ENCODE results near the gene GAGE12D.
"Not testable (repeated sequence)": the region's sequence is repeated elsewhere in the genome, so short reads cannot be mapped to it uniquely, and the experiment has no call there.

Gene GAGE12D, protein sequence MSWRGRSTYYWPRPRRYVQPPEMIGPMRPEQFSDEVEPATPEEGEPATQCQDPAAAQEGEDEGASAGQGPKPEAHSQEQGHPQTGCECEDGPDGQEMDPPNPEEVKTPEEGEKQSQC

DNA sequence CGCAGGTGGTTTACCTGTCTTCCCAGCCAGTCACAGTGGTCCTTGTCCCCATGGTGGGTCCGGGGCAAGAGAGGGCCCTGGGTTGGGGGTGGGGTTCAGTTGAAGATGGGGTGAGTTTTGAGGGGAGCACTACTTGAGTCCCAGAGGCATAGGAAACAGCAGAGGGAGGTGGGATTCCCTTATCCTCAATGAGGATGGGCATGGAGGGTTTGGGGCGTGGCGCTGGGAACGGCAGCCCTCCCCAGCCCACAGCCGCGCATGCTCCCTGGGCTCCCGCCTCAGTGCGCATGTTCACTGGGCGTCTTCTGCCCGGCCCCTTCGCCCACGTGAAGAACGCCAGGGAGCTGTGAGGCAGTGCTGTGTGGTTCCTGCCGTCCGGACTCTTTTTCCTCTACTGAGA, at the start of gene GAGE12D:
Gene GAGE12D (plus strand): TSS at position 301 of the 400 bp plus-strand sequence. CDS start 1,155 bp downstream, outside the sequence.
- DNase-seq (ENCODE audit: low spot score) = not testable (repeated sequence)

DNA sequence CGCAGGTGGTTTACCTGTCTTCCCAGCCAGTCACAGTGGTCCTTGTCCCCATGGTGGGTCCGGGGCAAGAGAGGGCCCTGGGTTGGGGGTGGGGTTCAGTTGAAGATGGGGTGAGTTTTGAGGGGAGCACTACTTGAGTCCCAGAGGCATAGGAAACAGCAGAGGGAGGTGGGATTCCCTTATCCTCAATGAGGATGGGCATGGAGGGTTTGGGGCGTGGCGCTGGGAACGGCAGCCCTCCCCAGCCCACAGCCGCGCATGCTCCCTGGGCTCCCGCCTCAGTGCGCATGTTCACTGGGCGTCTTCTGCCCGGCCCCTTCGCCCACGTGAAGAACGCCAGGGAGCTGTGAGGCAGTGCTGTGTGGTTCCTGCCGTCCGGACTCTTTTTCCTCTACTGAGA, 9.7 kb upstream of the GAGE12D start, which contains the start of gene GAGE12C:
Gene GAGE12C (plus strand): TSS at position 301 of the 400 bp plus-strand sequence. CDS start 1,155 bp downstream, outside the sequence.
- DNase-seq (ENCODE audit: low spot score) = not testable (repeated sequence)

DNA sequence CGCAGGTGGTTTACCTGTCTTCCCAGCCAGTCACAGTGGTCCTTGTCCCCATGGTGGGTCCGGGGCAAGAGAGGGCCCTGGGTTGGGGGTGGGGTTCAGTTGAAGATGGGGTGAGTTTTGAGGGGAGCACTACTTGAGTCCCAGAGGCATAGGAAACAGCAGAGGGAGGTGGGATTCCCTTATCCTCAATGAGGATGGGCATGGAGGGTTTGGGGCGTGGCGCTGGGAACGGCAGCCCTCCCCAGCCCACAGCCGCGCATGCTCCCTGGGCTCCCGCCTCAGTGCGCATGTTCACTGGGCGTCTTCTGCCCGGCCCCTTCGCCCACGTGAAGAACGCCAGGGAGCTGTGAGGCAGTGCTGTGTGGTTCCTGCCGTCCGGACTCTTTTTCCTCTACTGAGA, 9.5 kb downstream of the GAGE12D start, which contains the start of gene GAGE12E:
Gene GAGE12E (plus strand): TSS at position 301 of the 400 bp plus-strand sequence. CDS start 1,155 bp downstream, outside the sequence.
- not testable (repeated sequence) for DNase-seq (ENCODE audit: low spot score)

DNA sequence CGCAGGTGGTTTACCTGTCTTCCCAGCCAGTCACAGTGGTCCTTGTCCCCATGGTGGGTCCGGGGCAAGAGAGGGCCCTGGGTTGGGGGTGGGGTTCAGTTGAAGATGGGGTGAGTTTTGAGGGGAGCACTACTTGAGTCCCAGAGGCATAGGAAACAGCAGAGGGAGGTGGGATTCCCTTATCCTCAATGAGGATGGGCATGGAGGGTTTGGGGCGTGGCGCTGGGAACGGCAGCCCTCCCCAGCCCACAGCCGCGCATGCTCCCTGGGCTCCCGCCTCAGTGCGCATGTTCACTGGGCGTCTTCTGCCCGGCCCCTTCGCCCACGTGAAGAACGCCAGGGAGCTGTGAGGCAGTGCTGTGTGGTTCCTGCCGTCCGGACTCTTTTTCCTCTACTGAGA, 19.0 kb downstream of the GAGE12D start, which contains the start of gene GAGE12F:
Gene GAGE12F (plus strand): TSS at position 301 of the 400 bp plus-strand sequence. CDS start 1,155 bp downstream, outside the sequence.
- not testable (repeated sequence) for DNase-seq (ENCODE audit: low spot score)

DNA sequence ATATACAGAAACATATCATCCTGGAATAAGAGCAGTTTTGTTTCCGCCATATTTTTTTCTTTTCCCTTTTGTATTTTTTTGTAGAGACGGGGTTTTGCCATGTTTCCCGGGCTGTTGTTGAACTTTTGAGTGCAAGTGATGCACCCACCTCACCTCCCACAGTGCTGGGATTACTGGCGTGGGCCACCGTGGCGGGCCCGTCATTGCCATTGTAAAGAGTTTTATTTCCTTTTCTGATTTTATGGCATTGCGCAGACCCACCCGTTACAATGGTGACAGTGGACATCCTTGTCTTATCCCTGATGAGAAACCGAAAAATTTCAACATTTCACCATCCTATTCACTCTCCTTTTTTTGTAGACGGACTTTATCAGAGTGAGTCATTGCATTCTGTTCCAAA, 27.2 kb downstream of the GAGE12D start:
- DNase-seq (ENCODE audit: low spot score) = not testable (repeated sequence)

DNA sequence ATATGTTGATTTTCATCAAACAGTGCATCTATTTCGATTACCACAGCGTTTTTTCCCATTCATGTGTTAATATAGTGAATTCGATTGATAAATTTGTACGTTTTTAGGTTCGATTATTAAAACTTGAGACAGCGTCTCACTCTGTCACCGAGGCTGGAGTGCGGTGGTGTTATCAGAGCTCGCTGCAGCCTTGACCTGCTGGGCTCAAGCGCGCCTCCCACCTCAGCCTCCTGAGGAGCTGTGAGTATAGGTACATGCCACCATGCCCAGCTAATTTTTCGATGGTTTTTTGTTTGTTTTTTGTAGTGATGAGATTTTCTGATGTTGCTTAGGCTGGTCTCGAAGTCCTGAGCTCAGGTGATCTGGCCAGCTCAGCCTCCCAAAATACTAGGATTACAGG, 27.6 kb downstream of the GAGE12D start:
- not testable (repeated sequence) for DNase-seq (ENCODE audit: low spot score)

DNA sequence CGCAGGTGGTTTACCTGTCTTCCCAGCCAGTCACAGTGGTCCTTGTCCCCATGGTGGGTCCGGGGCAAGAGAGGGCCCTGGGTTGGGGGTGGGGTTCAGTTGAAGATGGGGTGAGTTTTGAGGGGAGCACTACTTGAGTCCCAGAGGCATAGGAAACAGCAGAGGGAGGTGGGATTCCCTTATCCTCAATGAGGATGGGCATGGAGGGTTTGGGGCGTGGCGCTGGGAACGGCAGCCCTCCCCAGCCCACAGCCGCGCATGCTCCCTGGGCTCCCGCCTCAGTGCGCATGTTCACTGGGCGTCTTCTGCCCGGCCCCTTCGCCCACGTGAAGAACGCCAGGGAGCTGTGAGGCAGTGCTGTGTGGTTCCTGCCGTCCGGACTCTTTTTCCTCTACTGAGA, 28.6 kb downstream of the GAGE12D start, which contains the start of gene GAGE12G:
Gene GAGE12G (plus strand): TSS at position 301 of the 400 bp plus-strand sequence. CDS start 1,155 bp downstream, outside the sequence.
- DNase-seq (ENCODE audit: low spot score) = not testable (repeated sequence)

DNA sequence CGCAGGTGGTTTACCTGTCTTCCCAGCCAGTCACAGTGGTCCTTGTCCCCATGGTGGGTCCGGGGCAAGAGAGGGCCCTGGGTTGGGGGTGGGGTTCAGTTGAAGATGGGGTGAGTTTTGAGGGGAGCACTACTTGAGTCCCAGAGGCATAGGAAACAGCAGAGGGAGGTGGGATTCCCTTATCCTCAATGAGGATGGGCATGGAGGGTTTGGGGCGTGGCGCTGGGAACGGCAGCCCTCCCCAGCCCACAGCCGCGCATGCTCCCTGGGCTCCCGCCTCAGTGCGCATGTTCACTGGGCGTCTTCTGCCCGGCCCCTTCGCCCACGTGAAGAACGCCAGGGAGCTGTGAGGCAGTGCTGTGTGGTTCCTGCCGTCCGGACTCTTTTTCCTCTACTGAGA, 38.1 kb downstream of the GAGE12D start, which contains the start of gene GAGE12H:
Gene GAGE12H (plus strand): TSS at position 301 of the 400 bp plus-strand sequence. CDS start 1,155 bp downstream, outside the sequence.
- not testable (repeated sequence) for DNase-seq (ENCODE audit: low spot score)

DNA sequence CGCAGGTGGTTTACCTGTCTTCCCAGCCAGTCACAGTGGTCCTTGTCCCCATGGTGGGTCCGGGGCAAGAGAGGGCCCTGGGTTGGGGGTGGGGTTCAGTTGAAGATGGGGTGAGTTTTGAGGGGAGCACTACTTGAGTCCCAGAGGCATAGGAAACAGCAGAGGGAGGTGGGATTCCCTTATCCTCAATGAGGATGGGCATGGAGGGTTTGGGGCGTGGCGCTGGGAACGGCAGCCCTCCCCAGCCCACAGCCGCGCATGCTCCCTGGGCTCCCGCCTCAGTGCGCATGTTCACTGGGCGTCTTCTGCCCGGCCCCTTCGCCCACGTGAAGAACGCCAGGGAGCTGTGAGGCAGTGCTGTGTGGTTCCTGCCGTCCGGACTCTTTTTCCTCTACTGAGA, 47.7 kb downstream of the GAGE12D start, which contains the start of gene GAGE2A:
Gene GAGE2A (plus strand): TSS at position 301 of the 400 bp plus-strand sequence. CDS start 1,155 bp downstream, outside the sequence.
- not testable (repeated sequence) for DNase-seq (ENCODE audit: low spot score)

DNA sequence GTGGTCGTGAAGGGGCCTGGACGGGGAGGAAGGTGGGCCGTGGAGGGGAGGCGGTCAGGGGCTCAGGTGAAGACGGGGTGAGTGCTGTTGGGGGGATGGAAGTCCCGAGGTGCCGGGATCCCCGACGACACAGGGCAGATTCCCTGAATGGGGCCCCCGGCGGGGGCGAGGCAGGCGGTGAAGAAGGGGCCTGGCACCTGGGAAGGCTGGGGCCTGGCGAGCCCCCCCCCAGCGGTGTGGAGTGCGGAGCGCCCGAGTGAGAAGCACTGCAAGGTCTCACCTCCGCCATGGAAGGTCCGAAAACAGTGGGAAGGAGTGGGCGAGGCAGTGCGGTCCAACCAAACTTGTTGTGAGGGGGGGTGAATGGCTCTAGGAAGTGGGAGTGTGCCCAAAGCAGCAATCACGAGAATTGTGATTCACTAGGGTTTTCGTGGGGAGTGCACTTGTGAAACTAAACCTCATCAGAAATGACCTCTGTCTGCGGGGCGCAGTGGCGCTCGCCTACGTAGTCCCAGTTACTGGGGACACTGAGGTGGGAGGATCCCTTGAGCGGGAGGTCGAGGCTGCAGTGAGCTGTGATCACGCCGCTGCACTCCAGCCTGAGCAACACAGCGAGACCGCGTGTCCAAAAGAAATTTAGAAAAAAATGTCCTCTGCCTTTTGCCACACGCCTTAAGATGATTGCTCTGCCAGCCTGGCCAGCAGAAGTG, 48.4 kb downstream of the GAGE12D start:
- DNase-seq (ENCODE audit: low spot score) = not testable (repeated sequence)

DNA sequence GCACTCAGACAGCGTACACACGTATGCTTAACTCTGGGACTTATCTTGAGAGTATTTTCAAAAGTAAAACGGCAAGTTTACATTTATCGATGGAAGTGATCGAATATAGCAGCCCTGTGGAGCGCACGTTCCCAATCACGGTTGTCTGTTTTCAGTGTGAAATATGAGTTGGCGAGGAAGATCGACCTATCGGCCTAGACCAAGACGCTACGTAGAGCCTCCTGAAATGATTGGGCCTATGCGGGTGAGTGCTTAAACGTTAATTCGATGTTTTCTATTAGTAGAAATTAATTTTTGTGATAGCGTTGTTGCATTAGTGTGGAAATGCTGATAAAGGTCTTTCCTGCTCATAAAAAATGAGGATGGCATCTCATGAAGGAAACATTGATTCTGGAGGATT, 49.0 kb downstream of the GAGE12D start:
- DNase-seq (ENCODE audit: low spot score) = not testable (repeated sequence)
